ENCODE results near the gene CPVL. TPM values are rescaled to one million over a fixed set of nuclear protein-coding genes. Genes with fewer than 3 reads are reported as not detected.

CPVL gene
- total RNA-seq, 1 donor from 2014 or later = 25.9 TPM

DNA sequence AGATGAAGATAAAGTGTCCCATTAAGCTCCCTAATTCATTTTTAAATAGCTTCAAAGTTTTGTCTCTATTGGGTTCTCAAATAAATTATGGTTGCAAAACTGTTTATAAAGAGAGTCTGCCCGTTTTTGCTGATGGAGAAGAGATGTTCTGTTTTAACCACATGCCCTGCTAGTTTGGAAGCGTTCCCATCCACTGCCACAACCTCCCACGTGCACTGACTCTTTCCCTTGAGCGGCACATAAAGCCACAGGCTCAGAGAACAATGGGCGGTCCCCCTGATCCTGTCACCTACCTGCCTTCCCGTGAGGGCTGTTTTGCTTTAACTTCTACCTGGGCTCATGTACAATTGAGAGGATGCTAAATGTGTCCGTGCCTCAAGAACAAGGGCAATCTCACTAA, 65.5 kb downstream of the CPVL start:
- TF ChIP-seq, protein P1, sequence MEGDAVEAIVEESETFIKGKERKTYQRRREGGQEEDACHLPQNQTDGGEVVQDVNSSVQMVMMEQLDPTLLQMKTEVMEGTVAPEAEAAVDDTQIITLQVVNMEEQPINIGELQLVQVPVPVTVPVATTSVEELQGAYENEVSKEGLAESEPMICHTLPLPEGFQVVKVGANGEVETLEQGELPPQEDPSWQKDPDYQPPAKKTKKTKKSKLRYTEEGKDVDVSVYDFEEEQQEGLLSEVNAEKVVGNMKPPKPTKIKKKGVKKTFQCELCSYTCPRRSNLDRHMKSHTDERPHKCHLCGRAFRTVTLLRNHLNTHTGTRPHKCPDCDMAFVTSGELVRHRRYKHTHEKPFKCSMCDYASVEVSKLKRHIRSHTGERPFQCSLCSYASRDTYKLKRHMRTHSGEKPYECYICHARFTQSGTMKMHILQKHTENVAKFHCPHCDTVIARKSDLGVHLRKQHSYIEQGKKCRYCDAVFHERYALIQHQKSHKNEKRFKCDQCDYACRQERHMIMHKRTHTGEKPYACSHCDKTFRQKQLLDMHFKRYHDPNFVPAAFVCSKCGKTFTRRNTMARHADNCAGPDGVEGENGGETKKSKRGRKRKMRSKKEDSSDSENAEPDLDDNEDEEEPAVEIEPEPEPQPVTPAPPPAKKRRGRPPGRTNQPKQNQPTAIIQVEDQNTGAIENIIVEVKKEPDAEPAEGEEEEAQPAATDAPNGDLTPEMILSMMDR (IDR thresholded peaks at IDR 0.05; ENCODE audit: insufficient read depth, low read length, poor library complexity, severe bottlenecking) = no peak
- Histone ChIP-seq H3K36me3 (ENCODE audit: control insufficient read depth, insufficient read depth, low read length) (no peaks in the 10 kb centered on the region), H3K4me3 (ENCODE audit: low read depth, low read length) (no peak overlapping the region), H3K27me3 (ENCODE audit: control insufficient read depth, insufficient read depth, low read length) (no peaks in the 10 kb centered on the region)
- DNase-seq (ENCODE audit: low read depth) = no peak

DNA sequence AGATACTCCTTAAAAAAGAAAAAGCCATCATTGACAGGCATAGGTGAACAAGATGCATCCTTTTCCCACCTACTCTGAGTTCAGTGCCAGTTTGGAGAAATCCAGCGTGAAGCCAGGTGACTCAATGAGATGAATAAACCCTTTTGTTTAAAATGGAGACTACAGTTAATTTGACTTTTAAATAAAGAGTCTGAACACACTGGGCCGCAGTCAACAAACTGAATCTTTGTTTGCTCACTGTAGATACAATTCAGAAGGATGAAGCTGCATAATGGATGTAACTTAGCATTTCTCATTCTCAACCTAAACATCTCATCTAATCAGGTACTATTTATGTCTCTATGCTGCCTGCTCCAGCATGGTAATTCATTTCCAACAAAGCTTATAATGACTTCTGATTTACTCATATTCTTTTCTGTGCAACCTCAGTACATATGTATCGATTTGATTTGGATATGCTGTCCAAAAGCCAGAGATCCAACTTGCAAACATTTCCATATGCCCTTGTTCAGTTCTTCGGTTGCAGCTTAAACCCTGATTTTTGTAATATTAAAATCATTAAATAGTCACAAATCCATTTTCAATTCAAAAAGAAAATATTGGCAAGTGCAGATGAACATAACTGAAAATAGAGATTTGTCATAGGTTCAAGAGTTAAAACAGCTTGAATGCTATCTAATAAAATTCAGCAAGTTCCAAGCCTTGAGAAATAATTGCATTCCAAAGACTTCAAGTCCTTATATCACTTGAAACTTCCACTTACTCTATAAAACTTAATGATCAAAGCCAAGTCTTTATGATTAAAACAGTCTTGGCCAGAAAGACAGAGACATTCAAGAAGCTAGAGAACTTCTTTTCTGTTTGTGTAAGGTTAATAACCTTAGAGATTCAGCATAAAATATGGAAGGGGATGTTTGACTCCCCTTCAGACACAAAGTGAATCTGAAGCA, 67.8 kb downstream of the CPVL start:
- no peak for DNase-seq (ENCODE audit: low read depth)
- Histone ChIP-seq H3K36me3 (ENCODE audit: control insufficient read depth, insufficient read depth, low read length) (no peaks in the 10 kb centered on the region), H3K4me3 (ENCODE audit: low read depth, low read length) (no peak overlapping the region), H3K27me3 (ENCODE audit: control insufficient read depth, insufficient read depth, low read length) (no peaks in the 10 kb centered on the region)
- TF ChIP-seq, protein P1 (IDR thresholded peaks at IDR 0.05; ENCODE audit: insufficient read depth, low read length, poor library complexity, severe bottlenecking) = no peak

DNA sequence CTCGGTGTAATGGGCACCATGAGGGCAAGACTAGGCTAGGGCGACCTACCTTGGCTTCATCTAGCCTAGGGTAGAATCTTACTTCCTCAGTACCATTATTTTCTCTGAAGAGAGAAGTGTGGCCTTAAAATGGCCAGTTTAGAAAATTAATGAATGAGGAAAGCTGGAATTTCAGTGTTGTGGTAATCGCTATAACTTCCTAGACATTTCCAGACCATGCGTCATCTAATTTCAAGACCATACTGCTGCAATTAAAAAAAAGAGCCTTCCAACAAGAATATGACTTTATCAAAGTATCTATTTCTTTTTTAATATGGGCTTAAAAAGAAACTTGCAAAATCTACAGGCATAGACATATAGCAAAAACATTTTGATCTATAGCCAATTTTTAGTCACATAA, 68.5 kb downstream of the CPVL start:
- Histone ChIP-seq H3K4me3 (ENCODE audit: low read depth, low read length) (no peak overlapping the region), H3K27me3 (ENCODE audit: control insufficient read depth, insufficient read depth, low read length) (no peaks in the 10 kb centered on the region), H3K36me3 (ENCODE audit: control insufficient read depth, insufficient read depth, low read length) (no peaks in the 10 kb centered on the region)
- DNase-seq (ENCODE audit: low read depth) = no peak
- TF ChIP-seq, protein P1 (IDR thresholded peaks at IDR 0.05; ENCODE audit: insufficient read depth, low read length, poor library complexity, severe bottlenecking) = no peak

DNA sequence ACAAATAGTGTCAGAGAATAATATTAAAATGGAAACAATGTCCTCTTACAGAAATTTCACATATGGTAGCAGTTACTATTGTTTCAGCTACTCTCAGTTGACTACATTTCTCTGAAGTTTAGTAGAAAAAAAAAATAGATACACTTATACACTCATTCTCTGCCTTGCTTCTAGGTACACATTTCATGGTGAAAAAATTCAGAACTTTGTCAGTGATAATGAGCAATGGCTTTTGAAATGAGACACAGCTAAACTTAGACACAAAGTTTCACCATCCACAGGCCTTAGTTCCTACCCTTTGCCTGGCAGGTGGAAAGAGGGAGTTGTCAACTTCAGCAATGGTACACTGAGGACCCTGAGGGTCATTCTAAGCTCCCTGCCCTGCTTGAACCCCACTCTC, 69.2 kb downstream of the CPVL start:
- Histone ChIP-seq H3K27me3 (ENCODE audit: control insufficient read depth, insufficient read depth, low read length) (no peaks in the 10 kb centered on the region), H3K4me3 (ENCODE audit: low read depth, low read length) (no peak overlapping the region), H3K36me3 (ENCODE audit: control insufficient read depth, insufficient read depth, low read length) (no peaks in the 10 kb centered on the region)
- no peak for DNase-seq (ENCODE audit: low read depth)
- TF ChIP-seq, protein P1 (IDR thresholded peaks at IDR 0.05; ENCODE audit: insufficient read depth, low read length, poor library complexity, severe bottlenecking) = no peak

DNA sequence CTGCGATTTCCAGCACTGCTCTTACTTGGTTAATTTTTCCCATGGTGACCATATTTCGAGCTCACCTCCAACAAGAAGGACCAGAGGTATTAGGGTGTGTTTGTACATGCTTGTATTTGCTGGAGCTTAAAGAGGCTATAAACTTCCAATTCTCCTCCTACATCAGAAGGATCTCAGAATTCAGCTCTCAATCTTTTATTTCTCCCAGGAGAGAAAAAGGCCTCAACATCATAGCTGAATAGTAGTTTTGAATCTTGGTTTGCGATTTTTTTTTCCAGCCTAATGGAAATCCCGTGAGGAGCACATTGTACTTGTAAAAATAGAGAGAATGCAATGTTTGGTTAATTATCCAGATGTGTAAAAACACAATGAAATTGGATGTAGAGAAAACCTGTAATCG, 69.7 kb downstream of the CPVL start:
- no peaks in the 10 kb centered on the region for H3K36me3 ChIP-seq (ENCODE audit: control insufficient read depth, insufficient read depth, low read length)
- no peak overlapping the region for H3K4me3 ChIP-seq (ENCODE audit: low read depth, low read length)
- TF ChIP-seq, protein P1 (IDR thresholded peaks at IDR 0.05; ENCODE audit: insufficient read depth, low read length, poor library complexity, severe bottlenecking) = no peak
- H3K27me3 ChIP-seq (ENCODE audit: control insufficient read depth, insufficient read depth, low read length) = no peaks in the 10 kb centered on the region
- no peak for DNase-seq (ENCODE audit: low read depth)

Measured in kidney epithelial cell (primary cell).